ENCODE measurements around the gene IL25.

GRCh38 chr14:23382276-23382675 lies 9.7 kb downstream of the IL25 start:
- TF ChIP-seq CTCF (IDR thresholded peaks at IDR 0.05 in 4 of 5, conservative IDR thresholded peaks at IDR 0.05 in 1 of 5) (no peak), POLR2A (IDR thresholded peaks at IDR 0.05) (no peak)

Measured in gastrocnemius medialis (tissue), 4 donors.